ENCODE data around the gene ELOF1. TPM values are rescaled to one million over a fixed set of nuclear protein-coding genes. Genes with fewer than 3 reads are reported as not detected.

Gene ELOF1
- 24.9 TPM for total RNA-seq

GRCh38 chr19:11558881-11559828 lies at the start of gene ELOF1:
ELOF1 (minus strand) TSS chr19:11559230; CDS start chr19:11554347, 4,883 bp downstream.

GRCh38 chr19:11597202-11598102 lies 38.4 kb upstream of the ELOF1 start, which contains the start of gene ZNF627:
ZNF627 (plus strand) TSS chr19:11597483; CDS start chr19:11597628, 145 bp downstream.

DNA sequence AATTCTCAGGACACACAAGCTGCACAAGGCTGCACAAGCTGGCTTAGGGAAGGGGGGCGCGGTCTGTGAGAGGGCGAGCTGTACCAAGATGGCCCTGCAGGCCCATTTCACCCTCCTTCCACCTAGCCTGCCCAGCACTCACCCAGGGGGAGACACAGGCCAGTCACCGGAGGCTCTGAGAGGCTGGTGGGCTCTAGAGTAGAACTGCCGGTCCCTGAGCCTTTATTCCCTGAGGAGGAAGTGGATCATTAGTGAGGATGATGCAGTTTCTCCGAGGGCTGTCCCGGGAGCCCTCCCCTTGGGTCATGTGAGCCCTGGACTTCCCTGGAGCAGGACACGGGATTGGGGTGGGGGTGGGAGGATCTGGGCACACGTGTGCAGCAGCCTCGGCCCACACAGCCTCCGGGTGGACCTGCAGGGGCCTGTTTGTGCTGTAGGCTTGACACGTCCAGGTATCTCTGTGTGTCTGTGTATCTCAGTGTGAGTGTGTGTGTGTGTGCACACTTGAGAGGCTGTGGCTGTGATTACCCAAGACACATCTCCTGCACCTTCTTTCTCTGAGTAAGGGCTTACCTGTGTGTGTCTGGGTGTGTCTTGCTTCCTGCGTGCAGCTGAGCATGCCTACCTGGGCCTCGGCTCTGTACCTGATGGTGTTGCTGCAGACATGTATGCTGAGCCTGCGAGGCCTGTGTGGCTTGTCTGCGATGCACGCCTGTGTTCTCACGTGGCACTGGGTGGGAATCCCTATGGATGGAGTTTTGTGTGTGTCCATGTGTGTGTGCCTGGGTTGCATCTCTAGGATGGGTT lies 18.6 kb upstream of the ELOF1 start, which contains the start of gene ACP5:
TSS of gene ACP5 (minus strand) at position 195 of the 807 bp plus-strand sequence. CDS start 328 bp downstream, outside the sequence.

GRCh38 chr19:11538232-11539036 lies 20.6 kb downstream of the ELOF1 start, which contains the start of gene CNN1:
CNN1 (plus strand) TSS chr19:11538851; CDS start chr19:11538928, 77 bp downstream.

GRCh38 chr19:11528551-11529341 lies 30.3 kb downstream of the ELOF1 start, which contains the start of gene ECSIT:
ECSIT (minus strand) TSS chr19:11529134; CDS start chr19:11519170, 9,964 bp downstream.

DNA sequence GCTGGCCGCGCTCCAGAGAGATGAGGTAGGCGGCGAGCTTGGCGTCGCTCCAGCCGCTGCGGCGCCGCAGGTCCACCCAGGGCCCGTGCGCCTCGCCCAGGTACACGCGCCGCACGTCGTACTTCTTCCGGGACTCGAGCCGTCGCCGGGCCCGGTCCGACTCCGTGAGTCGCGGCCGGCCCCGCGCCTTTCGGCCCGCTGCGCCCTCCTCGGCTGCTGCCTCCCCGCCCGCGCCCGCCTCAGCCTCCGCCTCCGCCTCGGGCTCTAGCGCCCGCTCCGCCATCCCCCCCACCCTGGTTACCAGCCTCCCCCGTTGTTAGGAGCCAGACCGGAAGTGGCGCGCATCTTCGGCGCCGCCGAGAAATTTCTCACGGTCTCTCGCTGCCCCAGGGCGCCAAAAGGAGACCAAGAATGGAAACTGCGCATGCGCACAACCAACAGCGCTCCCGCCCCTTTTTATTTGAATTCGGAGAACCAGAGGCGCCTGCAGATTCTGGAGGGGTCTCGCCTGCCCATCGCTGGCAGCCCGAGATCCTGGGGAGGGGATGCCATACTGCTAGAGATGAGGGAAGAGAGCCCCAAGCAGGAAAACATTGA lies 53.4 kb downstream of the ELOF1 start, which contains the start of gene ZNF653:
TSS of gene ZNF653 (minus strand) at position 336 of the 597 bp plus-strand sequence. CDS start at position 283, 53 bp downstream.

Small RNA genes within 50 kb of the gene (small RNA-seq; reads per million reads assigned to genes)
- 0.70 reads per million, percentile 74 among the genes with 10 or more reads in this experiment for gene RN7SL833P (ENCODE audit: low replicate concordance)

Other genes starting within 250 kb of the ELOF1 start
- gene RAB3D, start 219.6 kb downstream of the ELOF1 start, total RNA-seq, result 24.9 TPM
- gene TMEM205, start 213.0 kb downstream of the ELOF1 start, total RNA-seq, result 113 TPM
- 15.6 TPM for gene CCDC159, start 212.7 kb downstream of the ELOF1 start, total RNA-seq
- 17.1 TPM for gene PLPPR2, start 203.8 kb downstream of the ELOF1 start, total RNA-seq
- 2.1 TPM for gene SWSAP1, start 184.6 kb downstream of the ELOF1 start, total RNA-seq
- gene EPOR, start 174.9 kb downstream of the ELOF1 start, total RNA-seq, result 14.8 TPM
- gene RGL3, start 139.9 kb downstream of the ELOF1 start, total RNA-seq, result 46.8 TPM
- gene ODAD3, start 124.1 kb downstream of the ELOF1 start, total RNA-seq, result 0.64 TPM
- gene PRKCSH, start 123.6 kb downstream of the ELOF1 start, total RNA-seq, result 165 TPM
- 0.18 TPM for gene ELAVL3, start 78.2 kb downstream of the ELOF1 start, total RNA-seq
- 10.5 TPM for gene ZNF653, start 53.4 kb downstream of the ELOF1 start, total RNA-seq
- 49.9 TPM for gene ECSIT, start 30.1 kb downstream of the ELOF1 start, total RNA-seq
- 8.5 TPM for gene CNN1, start 20.4 kb downstream of the ELOF1 start, total RNA-seq
- 10.0 TPM for gene ACP5, start 18.4 kb upstream of the ELOF1 start, total RNA-seq
- gene ZNF627, start 38.3 kb upstream of the ELOF1 start, total RNA-seq, result 33.2 TPM
- gene ZNF823, start 179.7 kb upstream of the ELOF1 start, total RNA-seq, result 15.2 TPM
- gene ZNF441, start 207.8 kb upstream of the ELOF1 start, total RNA-seq, result 23.7 TPM
- gene ZNF491, start 239.3 kb upstream of the ELOF1 start, total RNA-seq, result 3.8 TPM

Measured in metanephros (tissue), 2 donors.